Activated naive CD8-positive, alpha-beta T cell treated with anti-CD3 and anti-CD28 coated beads, Interleukin-2, amount 50 U/mL, for 16 hours (primary cell): ENCODE data around the gene MRPL34.
A peak's percentile ranks its signal among the peaks of the same experiment; 100 is the strongest.
"Not testable (repeated sequence)": the region's sequence is repeated elsewhere in the genome, so short reads cannot be mapped to it uniquely, and the experiment has no call there.

Source experiments
- DNase-seq: peaks from one replicate; pipeline ENCODE4 v3.0.0-alpha.2; 2020; ENCODE audit warnings: low read depth, low spot score

MRPL34 gene

GRCh38 chr19:17305517-17306284 is at the start of gene MRPL34:
Gene MRPL34, plus strand, starts transcription at chr19:17305872. Its CDS starts 21 bp downstream, at chr19:17305893.
- peak; percentile 87 for DNase-seq

DNA sequence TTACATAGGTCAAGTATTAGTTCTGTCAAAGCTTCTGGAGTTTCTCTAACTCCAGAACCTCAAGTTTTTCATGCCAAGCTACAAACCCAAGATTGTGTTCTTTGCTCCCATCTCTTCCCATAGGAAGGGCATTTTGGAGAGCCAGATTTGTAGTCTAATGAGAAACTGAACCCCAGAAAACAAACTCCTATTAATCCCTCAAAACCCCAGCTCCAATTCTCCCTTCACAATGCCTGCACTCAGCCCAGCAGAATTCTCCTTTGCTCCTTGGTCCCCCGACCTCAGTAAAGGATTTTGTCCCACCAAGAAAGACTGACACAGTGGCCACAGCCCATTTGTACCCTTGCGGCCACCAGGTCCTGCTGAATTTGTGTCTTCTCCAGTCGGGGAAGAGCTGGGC is 49.5 kb upstream of the MRPL34 start:
- no peak for DNase-seq

DNA sequence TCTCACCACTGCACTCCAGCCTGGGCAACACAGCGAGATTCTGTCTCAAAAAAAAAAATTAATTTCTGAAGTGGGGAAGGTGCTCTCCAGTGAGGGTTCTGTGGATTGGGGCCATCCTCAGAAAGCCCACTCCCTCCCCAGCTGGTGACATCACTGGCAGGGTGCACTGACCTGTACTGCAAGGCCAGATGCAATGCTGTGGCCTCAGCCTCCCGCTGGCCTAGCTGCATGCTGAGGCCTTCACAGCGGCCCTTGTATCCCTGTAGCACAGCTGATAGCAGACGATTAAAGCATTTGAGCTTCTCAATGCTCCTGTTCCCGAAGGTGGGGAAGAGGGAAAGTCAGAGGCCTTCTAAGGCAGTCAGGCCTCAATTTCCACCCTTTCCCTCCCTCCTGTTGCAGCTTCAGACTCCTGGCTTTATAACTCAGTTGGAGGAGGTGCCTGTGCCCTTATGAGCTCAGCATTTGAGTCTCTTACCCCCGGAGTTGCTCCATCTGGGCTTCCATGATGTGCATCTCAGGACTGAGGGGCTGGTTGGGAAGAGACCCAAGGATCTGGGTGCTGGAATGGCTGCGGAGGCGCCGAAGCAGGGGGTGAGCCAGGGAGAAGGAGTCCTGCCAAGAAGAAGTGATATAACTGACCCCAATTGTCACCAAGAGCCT is 46.4 kb upstream of the MRPL34 start:
- no peak for DNase-seq

DNA sequence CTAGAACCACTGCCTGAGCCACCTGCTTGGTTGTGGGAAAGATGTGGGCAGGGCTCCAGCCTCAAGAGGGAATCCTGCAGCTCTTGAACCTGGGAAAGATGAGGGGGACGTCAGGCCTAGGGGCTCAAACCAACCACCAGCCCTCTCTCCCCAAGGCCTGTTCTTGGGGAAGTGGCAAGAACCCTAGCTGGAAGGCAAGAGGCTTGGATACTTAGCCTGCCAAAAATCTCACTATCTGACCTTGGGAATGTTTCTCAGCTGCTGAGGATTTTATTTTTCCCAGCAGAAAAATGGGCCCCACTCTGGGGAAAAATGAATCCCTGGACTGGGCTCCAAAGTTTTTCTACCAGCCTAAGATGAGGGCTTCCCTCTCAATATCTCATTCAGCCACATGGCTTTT is 45.7 kb upstream of the MRPL34 start:
- DNase-seq = no peak

GRCh38 chr19:17260842-17261325 is 44.8 kb upstream of the MRPL34 start:
- peak; percentile 83 for DNase-seq

DNA sequence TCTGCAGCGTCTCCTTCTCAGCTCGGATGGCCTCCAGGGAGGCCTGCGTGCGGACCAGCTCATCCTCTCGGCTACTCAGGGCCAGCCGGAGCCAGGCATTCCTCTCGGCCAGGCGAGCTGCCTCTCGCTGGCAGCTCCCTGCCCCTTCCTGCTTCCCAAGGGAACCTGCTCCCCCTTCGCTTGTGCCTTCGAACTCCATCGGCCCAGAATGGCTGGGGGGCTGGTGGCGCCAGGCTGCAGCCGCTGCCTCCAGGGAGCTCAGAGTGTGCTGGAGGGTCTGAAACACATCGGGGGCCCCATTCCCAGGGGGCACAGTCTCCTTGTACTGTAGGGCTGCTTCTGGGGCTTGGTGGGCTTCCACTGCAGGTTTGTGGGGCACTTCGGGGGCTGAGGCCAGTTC is 43.1 kb upstream of the MRPL34 start:
- DNase-seq = no peak

- DNase-seq = no peak
These were observed 41.7 kb upstream of the MRPL34 start for GRCh38 chr19:17263712-17264640.

DNA sequence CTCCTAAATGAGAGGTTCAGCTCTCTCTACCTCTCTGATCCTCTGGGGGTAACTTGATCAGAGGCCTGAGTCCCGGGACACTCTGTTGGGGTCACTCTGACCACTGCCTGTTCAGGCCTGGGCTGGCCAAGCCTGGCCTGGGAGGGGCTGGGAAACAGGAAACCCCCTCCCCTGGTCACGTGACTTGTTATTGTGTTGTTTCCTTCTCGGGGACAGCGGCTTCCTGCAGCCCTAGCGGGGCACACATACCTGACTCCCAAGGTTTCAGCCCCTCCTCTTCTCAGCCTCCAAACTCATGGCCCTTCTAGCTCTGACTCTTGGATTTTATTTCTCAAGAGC is 41.1 kb upstream of the MRPL34 start, which contains the start of gene USHBP1:
Gene USHBP1, minus strand, starts transcription at position 105 of the 339 bp plus-strand sequence. CDS start 446 bp downstream, outside the sequence.
- DNase-seq = no peak

DNA sequence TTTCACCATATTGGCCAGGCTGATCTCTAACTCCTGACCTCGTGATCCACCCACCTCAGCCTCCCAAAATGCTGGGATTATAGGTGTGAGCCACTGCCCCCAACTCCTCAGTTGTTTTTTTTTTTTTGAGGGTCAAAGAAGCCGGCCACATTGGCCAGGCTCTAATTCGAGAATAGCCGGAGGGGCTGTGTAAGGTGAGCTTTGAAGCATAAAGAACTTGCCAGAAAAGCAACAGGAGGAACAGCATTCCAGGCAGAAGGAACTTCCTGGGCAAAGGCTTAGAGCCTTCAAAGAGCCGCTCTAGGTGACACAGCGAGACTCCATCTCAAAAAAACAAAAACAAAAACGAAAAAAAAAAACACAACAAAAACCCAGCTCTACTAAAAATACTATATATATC is 39.6 kb upstream of the MRPL34 start:
- DNase-seq = no peak

DNA sequence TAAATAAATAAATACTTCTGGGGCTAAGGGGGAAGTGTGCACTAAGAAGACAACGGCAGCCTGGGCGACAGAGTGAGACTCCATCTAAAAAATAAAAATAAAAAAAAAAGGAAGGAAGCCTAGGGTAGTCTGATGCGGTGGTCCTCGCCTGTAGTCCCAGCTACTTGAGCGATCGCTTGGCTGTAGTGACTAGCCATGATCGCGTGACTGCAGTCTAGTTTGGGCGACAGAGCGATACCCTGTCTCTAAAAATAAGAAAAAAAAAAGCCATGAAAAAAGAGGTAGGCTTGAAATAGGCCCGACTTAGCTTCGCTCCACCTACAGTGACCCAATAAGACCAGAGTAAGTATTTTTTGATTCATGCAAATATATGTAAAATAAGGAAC is 39.1 kb upstream of the MRPL34 start:
- no peak for DNase-seq

GRCh38 chr19:17266975-17267788 is 38.5 kb upstream of the MRPL34 start, which contains the start of gene BABAM1:
Gene BABAM1, plus strand, starts transcription at chr19:17267443. Its CDS starts 1,364 bp downstream, at chr19:17268807.
- peak; percentile 92 for DNase-seq

DNA sequence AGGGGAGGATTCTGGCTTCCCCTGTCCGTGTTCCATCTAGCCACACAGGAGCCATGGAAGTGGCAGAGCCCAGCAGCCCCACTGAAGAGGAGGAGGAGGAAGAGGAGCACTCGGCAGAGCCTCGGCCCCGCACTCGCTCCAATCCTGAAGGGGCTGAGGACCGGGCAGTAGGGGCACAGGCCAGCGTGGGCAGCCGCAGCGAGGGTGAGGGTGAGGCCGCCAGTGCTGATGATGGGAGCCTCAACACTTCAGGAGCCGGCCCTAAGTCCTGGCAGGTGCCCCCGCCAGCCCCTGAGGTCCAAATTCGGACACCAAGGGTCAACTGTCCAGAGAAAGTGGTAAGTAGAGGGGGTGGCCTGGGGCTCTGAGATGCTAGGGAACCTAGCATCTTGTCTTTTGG is 36.9 kb upstream of the MRPL34 start:
- DNase-seq = no peak

GRCh38 chr19:17274892-17275291 is 30.8 kb upstream of the MRPL34 start:
- not testable (repeated sequence) for DNase-seq

DNA sequence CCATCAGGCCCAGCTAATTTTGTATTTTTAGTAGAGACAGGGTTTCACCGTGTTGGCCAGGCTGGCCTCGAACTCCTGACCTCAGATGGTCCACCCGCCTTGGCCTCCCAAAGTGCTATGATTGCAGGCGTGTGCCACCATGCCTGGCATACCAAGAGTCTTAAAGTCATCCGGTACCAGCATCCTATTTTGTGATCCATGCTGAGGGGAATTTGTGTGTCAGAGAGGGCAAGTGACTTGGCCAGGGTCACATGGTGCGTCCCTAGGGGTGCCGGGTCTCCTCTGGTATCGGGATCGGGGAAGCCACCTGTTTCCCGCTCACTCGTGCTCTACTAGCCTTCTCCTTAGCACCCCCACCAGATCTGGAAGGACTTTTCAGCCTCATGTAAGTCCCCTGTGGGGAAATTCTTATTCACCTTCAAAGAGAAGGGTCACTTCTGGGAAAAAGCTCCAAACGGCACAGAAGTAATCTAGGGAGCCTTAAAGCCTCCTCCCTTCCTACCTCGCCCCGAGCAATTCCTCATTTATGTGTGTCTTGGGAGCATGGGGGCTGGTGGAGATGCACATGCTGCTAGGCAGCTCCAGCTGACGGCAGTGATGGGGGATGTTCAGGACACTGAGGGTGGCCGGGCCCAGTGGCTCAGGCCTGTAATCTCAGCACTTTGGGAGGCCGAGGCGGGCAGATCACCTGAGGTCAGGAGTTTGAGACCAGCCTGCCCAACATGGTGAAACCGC is 30.1 kb upstream of the MRPL34 start:
- no peak for DNase-seq

GRCh38 chr19:17279436-17279835 is 26.2 kb upstream of the MRPL34 start:
- no peak for DNase-seq

DNA sequence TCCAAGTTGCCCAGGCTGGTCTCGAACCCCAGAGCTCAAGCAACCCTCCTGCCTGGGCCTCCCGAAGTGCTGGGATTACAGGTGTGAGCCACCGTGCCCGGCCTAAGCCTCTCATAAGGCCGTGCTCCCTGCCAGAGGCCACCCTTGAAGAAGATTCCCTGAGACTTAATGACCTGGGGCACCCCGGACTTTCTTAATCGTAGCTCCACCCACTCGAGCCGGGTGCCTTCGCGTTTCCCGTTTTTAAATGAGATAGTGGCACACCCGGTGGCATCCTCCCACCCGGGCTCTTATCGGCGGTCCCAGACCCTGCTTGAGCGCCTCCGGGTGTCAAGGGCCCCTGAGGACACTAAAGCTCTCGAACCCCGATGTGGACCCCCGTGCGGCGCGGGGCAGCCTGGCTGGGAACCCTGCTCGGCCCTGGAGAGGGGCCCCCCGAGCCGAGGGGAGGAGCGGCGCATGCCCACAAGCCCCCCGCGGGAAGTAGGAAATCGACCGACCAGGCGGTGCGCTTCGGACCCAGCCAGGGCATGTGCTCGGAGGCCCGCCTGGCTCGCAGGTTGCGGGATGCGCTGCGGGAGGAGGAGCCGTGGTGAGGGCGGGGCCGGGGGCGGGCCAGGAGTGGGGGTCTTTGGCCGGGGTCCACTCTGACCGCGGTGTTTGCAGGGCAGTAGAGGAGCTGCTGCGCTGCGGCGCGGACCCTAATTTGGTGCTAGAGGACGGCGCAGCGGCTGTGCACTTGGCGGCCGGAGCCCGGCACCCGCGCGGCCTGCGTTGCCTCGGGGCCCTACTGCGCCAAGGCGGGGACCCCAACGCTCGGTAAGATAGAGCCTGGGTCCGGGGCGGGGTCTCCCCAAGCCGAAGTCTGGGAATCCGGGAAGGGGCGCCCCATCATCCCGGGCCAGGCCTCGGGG is 24.0 kb upstream of the MRPL34 start, which contains the start of gene ANKLE1:
Gene ANKLE1, plus strand, starts transcription at position 511 of the 914 bp plus-strand sequence. Its CDS starts 20 bp downstream, at position 531.
- peak; percentile 20 for DNase-seq

- peak; percentile 57 for DNase-seq
These were observed 23.1 kb upstream of the MRPL34 start for GRCh38 chr19:17282488-17283125.

DNA sequence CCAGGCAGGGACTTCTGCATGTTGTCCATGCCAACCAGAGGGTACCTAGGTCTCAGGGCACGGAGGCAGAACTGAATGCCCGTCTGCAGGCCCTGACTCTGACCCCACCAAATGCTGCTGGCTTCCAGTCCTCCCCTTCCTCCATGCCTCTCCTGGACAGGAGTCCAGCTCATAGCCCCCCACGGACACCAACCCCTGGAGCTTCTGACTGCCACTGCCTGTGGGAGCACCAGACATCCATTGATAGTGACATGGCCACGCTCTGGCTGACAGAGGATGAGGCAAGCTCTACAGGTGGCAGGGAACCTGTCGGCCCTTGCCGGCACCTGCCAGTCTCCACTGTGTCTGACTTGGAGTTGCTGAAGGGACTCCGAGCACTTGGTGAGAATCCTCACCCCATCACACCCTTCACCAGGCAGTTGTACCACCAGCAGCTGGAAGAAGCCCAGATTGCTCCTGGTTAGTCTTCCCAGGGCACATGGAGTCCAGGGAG is 22.1 kb upstream of the MRPL34 start:
- no peak for DNase-seq
